Nephron progenitor cell (in vitro differentiated cells): ENCODE data around the gene CENPQ.

Source experiments
- DNase-seq: peaks from one replicate; pipeline ENCODE4 v3.0.0; 2021
- H3K27ac Mint-ChIP-seq: 2 replicates; pipeline ENCODE4 v1.8.0; 2021; ENCODE audit warnings: mild to moderate bottlenecking, moderate library complexity, mixed read lengths
- H3K27me3 Mint-ChIP-seq: 2 replicates; pipeline ENCODE4 v1.8.0; 2021; ENCODE audit warnings: mild to moderate bottlenecking, low read depth, mixed read lengths; ENCODE audit not compliant: poor library complexity
- H3K36me3 Mint-ChIP-seq: 2 replicates; pipeline ENCODE4 v1.8.0; 2021; ENCODE audit warnings: low read depth, mixed read lengths
- H3K4me1 Mint-ChIP-seq: 2 replicates; pipeline ENCODE4 v1.8.0; 2021; ENCODE audit warnings: mixed read lengths
- H3K4me3 Mint-ChIP-seq: 2 replicates; pipeline ENCODE4 v1.8.0; 2021; ENCODE audit warnings: mild to moderate bottlenecking, moderate library complexity, mixed read lengths
- H3K9me3 Mint-ChIP-seq: 2 replicates; pipeline ENCODE4 v1.8.0; 2021; ENCODE audit warnings: mild to moderate bottlenecking, moderate library complexity, mixed read lengths
- CTCF ChIP-seq: fragments of 200-600 bp; sonication (generic); IDR thresholded peaks from 2 replicates; pipeline ENCODE4 v1.5.0; 2021; ENCODE audit warnings: antibody characterized with exemption

Gene CENPQ

DNA sequence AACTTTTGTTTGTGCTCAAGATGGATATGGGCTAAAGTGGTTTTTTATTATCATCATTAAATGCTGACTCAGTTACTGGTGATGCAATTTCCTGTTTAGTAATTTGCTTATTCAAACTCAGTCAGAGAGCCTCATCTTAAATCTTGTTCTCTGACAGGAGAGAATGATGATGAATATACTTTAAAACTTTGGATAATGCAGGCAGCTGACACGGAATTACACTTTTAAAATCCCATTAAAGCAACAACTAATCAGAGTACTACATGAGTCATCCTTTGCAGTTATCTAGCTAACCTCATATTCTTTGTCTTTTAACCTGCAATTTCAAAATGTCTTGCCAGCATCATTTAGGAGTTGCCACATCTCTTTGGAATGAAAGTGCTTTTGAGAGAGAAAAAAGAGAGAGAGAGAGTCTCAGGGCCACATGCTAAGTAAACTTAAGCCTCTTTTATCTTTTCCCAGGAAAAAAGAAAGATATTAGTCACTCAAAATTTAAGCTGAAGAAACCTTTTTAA is 78.1 kb downstream of the CENPQ start:
- Mint-ChIP-seq H3K27me3 (peaks cover 3% of the 10 kb centered on the region), H3K4me3 (no peak overlapping the region), H3K36me3 (no peaks in the 10 kb centered on the region), H3K4me1 (no peaks in the 10 kb centered on the region), H3K27ac (no peak overlapping the region), H3K9me3 (no peaks in the 10 kb centered on the region)
- DNase-seq = no peak
- no peak for TF ChIP-seq CTCF

DNA sequence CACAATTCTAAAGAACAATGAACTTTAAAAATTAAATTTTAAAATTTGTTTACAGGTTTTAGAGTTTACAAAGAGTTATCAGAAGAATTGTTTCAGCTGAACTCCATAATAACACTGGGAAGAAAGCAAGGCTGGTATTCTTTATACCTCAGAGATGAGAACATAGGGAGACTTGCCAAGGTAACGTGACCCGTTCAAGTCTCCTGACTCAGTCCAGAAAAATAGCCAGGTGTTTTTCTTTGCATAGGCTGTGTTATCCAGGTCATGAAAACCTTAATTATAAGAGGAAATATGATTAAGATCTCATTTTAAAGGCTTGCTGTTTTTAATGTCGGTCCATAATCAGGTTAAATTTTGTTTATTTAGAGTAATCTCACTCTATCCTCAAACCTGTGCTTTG is 78.8 kb downstream of the CENPQ start:
- no peaks in the 10 kb centered on the region for H3K4me1 Mint-ChIP-seq
- H3K4me3 Mint-ChIP-seq = no peak overlapping the region
- no peak overlapping the region for H3K27ac Mint-ChIP-seq
- H3K36me3 Mint-ChIP-seq = no peaks in the 10 kb centered on the region
- no peak for DNase-seq
- no peak for TF ChIP-seq CTCF
- no peaks in the 10 kb centered on the region for H3K9me3 Mint-ChIP-seq
- peaks cover 3% of the 10 kb centered on the region for H3K27me3 Mint-ChIP-seq
